Stomach (tissue), 4 donors: ENCODE measurements around the gene ZFHX3.

Source experiments
- CTCF ChIP-seq, 7 experiments: fragments of 450-650 bp in 4 of 7; fragments of 200-600 bp in 3 of 7; sonication (generic) in 3 of 7; IDR thresholded peaks; one replicate each; pipeline ENCODE4 v1.5.1; 2016 to 2019; ENCODE audit warnings: antibody characterized with exemption in 7 of 7, control low read depth in 2 of 7, mild to moderate bottlenecking in 1 of 7
- EP300 ChIP-seq: sonication (generic); formaldehyde crosslinking; IDR thresholded peaks from one replicate; pipeline ENCODE4 v1.6.1; 2017; ENCODE audit warnings: antibody characterized with exemption

DNA sequence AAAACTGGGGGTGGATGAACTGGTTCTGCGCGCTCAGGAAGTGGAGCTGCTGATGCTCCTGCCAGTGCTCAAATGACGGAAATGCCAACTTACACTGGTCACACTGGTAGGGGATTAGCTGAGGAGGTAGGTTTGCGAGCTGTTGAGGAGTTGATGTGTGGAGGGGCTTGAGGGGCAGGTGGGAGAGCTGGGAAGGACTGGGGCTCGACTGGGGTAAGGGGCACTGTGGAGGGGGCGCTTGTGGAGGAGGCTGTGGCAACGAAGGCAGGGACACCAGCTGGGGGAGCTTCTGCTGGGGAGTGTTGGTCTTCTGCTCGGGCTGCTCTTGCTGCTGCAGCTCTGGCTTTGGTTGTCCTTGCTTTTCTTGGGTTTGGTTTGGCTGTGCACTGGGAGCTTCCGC lies 252.9 kb downstream of the ZFHX3 start:
- no peak for TF ChIP-seq EP300
- no peak for TF ChIP-seq CTCF (IDR thresholded peaks at IDR 0.05)
